Anterior cingulate cortex (tissue), 58 donors: ENCODE data around the gene NCMAP.
A peak's percentile ranks its signal among the peaks of the same experiment; 100 is the strongest.
"Not testable (repeated sequence)": the region's sequence is repeated elsewhere in the genome, so short reads cannot be mapped to it uniquely, and the experiment has no call there.

ENCODE experiments used
- DNase-seq, 58 donors: peaks; one replicate each; lab custom pipeline; 2025; lab: John Stamatoyannopoulos, UW

NCMAP gene

GRCh38 chr1:24555591-24556413, at the start of gene NCMAP:
Gene NCMAP (plus strand): TSS chr1:24556087. CDS start chr1:24595431, 39,344 bp downstream.
- peak in 4 of 58 donors; percentile 9 to 22 (median 11) for DNase-seq

- DNase-seq: no peak
These were observed 49.1 kb upstream of the NCMAP start for GRCh38 chr1:24506691-24507381.

- no peak for DNase-seq
These were observed 48.5 kb upstream of the NCMAP start for GRCh38 chr1:24507405-24507804.

- no peak for DNase-seq
These were observed 47.0 kb upstream of the NCMAP start for GRCh38 chr1:24508911-24509310.

GRCh38 chr1:24513706-24514105, 42.2 kb upstream of the NCMAP start:
- no peak for DNase-seq

GRCh38 chr1:24514946-24515345, 40.9 kb upstream of the NCMAP start:
- DNase-seq: no peak

- DNase-seq: not testable (repeated sequence)
These were observed 40.1 kb upstream of the NCMAP start for GRCh38 chr1:24515671-24516209.

- no peak for DNase-seq
These were observed 39.4 kb upstream of the NCMAP start for GRCh38 chr1:24516506-24516905.

- DNase-seq: no peak
These were observed 38.0 kb upstream of the NCMAP start for GRCh38 chr1:24517898-24518297.

- DNase-seq: not testable (repeated sequence)
These were observed 35.6 kb upstream of the NCMAP start for GRCh38 chr1:24520282-24520681.

GRCh38 chr1:24525606-24526005, 30.3 kb upstream of the NCMAP start:
- DNase-seq: no peak

- DNase-seq: no peak
These were observed 29.8 kb upstream of the NCMAP start for GRCh38 chr1:24526045-24526444.

GRCh38 chr1:24526940-24527542, 28.8 kb upstream of the NCMAP start:
- DNase-seq: no peak

- DNase-seq: no peak
These were observed 27.1 kb upstream of the NCMAP start for GRCh38 chr1:24528744-24529143.

GRCh38 chr1:24529292-24529691, 26.6 kb upstream of the NCMAP start:
- DNase-seq: not testable (repeated sequence)

- DNase-seq: no peak
These were observed 20.9 kb upstream of the NCMAP start for GRCh38 chr1:24535021-24535424.

- DNase-seq: no peak
These were observed 20.1 kb upstream of the NCMAP start for GRCh38 chr1:24535778-24536177.

- DNase-seq: no peak
These were observed 19.5 kb upstream of the NCMAP start for GRCh38 chr1:24536391-24536840.

GRCh38 chr1:24540051-24540905, 15.6 kb upstream of the NCMAP start:
- DNase-seq: no peak
